NCI-H524 treated with DMSO at 0.1 percent for 48 hours (cell line): ENCODE data around the gene PLIN5.
"Not testable (repeated sequence)": the region's sequence is repeated elsewhere in the genome, so short reads cannot be mapped to it uniquely, and the experiment has no call there.

Experiments
- DNase-seq: peaks from one replicate; lab custom pipeline; 2025; lab: John Stamatoyannopoulos, UW

The PLIN5 gene

DNA sequence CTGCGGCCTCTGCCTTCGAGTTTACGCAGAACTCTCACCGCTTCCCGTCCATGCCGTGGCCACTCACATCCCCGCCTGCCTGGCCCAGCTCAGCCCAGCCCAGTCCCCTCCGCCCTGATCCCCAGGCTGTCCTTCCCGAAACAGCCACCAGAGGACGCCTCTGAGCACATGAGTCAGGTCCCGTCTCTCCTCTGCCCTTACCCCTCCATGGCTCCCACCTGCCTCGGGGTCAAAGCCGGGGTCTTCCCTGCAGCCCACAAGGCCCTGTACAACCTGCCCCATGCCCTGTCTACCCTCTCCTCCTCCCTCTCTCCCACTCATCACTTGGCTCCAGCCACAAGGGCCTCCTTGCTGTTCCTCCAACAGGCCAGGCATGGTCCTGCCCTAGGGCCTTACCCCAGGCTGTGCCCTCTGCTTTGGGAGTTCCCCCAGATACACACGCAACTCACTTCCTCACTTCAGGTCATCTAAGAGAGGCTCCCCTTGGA is 32.6 kb upstream of the PLIN5 start:
- no peak for DNase-seq

- no peak for DNase-seq
Measured at GRCh38 chr19:4566402-4567051, 31.5 kb upstream of the PLIN5 start.

DNA sequence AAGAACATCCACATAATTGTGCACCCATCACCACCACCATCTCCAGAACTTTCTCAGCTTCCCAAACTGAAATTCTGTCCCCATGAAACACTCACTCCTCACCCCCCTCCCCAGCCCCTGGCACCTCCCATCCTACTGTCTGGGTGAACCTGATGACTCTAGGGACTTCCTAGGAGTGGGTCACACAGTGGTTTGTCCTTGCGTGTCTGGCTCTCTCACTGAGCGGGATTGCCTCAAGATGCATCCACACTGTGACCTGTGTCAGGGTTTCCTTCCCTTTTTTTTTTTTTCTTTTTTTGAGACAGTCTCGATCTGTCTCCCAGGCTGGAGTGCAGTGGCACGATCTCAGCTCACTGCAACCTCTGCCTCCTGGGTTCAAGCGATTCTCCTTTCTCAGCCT is 28.5 kb upstream of the PLIN5 start:
- DNase-seq: not testable (repeated sequence)

GRCh38 chr19:4562085-4562484 is 27.1 kb upstream of the PLIN5 start:
- not testable (repeated sequence) for DNase-seq

DNA sequence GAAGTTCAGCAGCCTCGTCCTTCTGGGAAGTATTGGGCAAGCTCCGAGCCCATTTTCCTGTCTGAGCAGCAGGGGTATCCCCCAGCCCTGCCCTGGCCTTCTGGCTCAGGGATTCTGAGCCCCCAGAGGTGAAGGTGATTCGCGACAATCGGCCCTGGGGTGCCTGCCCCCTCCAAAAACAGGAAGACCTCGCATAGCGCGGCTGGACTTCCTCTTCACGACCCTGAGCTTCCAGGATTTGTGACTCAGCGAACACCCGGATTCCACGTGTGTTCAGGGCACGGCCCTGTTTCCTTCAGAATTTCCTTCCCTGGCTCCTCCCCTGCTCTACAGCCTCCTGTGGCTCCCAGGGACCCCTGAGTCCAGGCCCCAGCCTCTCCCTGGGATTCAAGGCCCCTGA is 24.5 kb upstream of the PLIN5 start, which contains the start of gene SEMA6B:
SEMA6B (minus strand) TSS at position 116 of the 400 bp plus-strand sequence. CDS start 1,227 bp downstream, outside the sequence.
- no peak for DNase-seq

DNA sequence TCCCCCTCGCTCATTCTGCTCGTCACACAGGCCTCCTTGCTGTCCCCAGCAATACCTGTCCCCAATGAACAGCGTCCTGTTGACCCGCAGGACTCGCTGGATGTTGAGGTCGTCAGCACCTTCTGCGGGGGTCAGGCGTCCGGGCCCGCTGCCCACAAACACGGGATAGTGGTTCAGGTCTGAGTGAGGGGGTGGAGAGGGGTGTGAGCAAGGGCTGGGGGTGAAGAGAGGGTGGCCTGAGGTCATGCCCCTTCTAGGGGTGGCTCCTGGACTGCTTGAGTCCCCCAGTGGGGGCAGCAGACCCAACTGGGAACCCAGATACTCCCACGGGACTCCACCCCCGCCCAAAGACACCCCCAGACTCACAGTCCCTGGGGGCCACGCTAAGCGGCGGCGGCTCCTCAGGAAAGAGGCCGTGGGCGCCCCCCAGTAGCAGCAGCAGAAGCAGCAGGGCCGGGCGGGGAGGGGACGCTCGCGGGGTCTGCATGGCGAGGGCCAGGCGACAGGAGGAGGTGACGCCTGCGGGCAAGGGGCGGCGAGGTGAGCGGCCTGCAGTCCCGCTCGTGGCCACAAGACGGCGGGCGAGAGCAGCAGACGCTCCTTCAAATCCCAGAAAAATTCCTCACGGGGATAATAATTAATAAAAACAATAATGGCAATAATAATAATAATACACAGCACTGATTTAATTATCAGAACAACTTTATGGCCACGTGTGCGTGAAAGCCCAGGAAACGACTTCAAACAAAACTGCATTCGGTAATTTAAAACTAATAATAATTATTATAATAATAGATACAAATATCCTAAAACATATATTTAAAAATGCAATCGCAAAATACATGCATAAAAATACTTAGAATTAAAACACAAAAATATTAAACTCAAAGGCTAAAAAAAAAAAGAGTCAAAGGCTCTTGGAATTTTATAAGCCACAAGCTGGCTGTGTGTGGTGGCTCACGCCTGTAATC is 23.2 kb upstream of the PLIN5 start:
- DNase-seq: no peak

DNA sequence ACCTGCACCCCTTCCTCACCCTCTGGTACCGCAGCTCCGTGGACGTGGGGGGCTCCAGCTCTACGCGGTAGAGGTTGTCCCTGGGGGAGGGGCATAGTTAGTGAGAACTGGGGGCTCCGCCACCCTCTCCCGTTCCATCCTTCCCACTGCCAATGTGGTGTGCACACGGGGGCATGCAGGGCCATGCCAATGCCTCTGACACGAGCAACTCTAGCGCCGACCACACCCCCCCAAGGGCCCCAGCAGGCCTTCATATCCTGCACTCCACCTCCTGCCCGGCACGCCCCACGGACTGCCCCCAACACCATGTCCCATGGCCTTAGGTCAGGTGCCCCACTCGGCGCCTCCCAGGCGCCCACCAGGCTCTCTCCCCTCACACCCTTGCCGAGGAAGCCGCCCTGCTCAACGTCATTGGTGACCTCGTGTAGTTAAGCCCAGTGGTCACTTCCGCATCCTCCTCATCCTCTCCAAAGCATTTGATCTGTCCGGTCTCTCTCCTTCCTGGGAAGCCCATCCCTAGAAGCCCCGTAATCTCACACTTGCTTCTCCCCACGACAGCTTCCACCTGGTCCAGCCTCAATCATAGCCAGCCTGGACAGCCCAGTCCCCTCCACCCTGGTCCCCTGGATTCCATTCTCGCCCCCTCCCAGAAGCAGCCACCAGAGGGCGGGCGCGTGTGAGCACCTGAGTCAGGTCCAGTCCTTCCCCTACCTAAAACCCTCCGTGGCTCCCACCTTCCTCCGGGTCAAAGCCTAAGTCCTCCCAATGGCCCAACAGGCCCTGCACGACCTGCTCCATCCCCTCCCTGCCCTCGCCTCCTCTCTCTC is 22.3 kb upstream of the PLIN5 start:
- no peak for DNase-seq

GRCh38 chr19:4556597-4557127 is 21.6 kb upstream of the PLIN5 start:
- DNase-seq: no peak

DNA sequence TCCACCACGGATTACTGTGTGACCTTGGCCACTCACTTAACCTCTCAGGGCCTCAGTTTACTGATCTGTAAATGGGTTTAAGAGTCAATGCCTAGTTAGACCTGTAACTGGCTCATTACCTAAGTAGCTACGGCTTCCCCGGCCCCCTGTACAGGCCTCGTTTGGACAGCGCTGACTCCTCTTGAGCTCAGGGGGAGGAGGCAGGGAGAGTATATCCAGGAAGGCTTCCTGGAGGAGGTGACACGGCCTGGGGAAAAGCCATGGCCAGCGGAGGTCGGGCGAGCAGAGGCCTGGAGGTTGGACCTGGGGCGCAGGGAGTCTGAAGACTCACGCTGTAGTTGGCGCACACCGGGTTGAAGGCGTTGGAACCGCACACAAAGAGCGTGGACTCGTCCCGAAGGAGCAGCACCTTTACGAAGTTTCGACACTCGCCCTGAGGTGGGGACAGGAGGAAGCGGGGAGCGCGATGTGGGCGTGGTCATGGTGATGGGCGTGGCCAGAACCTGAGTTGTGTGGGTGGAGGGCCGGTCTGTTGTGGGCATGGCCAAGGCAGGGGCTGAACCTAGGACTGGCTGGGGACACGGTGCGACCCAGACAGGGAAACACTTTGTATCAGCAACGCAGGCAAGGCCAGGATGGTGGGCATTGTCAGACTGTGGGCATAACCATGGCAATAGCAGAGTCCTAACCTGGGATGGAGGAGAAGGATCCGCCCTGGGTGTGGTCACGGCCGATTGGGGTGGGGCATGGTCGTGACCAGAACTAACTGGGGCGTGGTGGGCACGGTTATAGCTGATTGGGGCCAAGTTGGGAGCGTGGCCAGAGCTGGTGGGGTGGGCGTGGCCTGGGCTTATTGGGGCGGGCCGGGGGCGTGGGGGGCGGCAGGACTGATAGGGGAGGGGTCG is 20.9 kb upstream of the PLIN5 start:
- DNase-seq: no peak

GRCh38 chr19:4554717-4555116 is 19.7 kb upstream of the PLIN5 start:
- DNase-seq: no peak

GRCh38 chr19:4553775-4554174 is 18.8 kb upstream of the PLIN5 start:
- DNase-seq: no peak

DNA sequence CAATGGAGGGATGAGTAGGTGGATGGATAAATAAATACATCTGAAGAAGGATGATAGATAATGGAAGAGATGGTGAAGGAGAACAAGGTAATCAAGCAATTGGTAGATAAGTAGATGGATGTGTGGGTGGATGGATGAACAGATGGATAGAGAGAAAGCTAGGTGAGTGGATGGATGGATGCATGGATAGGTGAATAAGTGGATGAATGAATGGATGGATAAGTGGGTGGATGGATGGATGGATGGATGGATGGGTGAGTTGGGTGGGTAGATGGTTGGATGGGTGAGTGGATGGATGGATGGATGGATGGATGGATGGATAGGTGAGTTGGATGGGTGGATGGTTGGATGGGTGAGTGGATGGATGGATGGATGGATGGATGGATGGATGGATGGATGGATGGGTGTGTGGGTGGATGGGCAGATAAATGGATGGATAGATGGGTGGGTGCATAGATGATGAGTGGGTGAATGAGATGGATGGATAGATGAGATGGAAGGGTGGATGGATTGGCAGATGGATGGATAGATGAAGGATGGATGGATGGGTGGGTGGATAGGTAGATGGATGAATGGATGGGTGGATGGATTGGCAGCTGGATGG is 18.2 kb upstream of the PLIN5 start:
- DNase-seq: no peak

- no peak for DNase-seq
Measured at GRCh38 chr19:4552525-4552819, 17.4 kb upstream of the PLIN5 start.

GRCh38 chr19:4550479-4551050 is 15.5 kb upstream of the PLIN5 start:
- DNase-seq: no peak

GRCh38 chr19:4550018-4550417 is 15.0 kb upstream of the PLIN5 start:
- DNase-seq: no peak

DNA sequence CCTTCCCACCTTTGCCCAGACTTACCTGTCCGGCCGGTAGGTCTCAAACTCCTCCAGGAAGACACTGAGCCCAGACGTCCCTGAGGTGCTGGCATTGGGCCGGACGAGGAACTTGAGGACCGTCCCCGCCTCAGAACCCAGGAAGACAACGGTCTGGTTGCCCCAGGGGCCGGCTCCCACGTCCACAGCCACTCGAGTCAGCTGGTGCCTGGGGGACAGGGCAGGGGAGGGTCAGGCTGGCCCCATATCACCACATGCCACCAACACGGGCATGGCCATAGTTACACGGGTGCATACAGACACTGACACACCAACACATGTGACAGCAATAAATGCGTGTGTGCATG is 13.2 kb upstream of the PLIN5 start:
- DNase-seq: no peak

DNA sequence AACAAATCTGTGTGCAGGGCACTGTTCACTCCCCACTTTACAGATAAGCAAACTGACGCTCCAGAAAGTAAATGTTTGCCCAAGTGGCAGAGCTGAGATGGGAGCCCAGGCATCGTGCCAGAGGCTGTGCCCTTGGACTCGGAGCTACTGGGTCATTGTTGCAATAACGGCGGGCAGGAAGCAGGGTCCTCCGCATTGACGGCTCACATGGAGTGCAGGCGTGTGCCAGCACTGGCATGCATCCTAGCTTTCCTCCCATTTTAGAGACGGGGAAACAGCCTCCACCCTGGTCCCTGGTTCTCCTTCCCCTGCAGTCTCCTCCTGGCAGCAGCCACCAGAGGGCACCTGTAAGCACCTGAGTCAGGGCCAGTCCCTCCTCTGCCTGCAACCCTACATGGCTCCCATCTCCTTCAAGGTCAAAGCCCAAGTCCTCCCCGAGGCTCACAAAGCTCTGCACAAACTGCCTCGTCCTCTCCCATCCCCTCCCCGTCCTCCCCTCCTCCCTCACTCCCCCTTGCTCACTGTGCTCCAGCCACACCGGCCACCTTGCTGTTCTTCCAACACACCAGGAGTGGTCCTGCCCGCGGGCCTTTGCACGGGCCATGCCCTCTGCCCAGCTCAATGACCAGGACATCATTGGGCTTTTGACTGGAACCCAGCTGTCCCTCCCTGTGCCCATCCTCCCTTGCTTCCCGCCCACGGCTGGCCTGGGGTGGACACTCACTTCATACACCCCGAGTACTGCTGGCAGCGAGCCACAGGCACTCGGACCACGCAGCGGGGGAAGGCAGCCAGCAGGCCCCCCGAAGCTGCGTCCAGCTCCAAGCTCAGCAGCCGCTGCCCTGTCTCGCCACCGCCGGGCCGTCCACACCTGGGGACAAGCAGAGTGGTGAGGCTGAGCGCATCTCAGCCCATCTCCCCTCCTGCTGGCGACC is 12.5 kb upstream of the PLIN5 start:
- DNase-seq: no peak

DNA sequence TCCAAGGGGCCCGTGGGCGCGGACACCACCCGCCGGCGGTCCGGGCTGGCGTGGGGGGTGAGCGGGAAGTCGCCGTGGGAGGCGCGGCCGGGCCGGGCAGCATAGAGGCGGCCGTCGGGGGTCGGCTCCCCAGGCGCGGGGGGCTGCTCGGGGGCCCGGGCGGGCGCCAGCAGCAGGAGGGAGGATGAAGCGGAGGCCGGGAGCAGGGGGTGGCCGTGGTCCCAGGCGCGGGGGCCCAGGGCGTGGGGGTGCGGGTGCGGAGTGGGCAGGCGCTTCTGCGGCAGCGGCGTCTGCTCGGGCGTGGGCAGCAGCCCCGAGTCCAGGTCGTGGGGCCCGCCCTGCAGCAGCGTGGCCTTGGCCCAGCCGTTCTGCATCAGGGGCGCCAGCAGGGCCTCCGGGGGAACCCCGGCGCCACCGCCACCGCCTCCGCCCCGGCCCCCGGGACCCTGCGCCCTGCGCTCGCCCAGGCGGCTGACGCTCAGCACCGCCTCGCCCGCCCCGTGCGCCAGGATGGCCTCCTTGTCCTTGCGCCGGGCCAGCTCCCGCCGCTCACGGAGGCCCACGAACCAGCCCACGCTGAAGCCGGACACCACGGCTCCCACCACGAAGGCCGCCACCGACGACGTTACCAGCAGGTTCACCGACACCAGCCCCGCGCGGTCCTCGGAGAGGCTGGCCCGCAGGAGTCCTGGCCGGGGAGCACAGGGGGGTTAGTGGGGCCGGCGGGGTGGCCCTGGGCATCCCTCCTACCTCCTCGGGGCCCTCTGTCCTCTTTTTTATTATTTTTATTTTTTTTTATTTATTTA is 9.0 kb upstream of the PLIN5 start:
- DNase-seq: no peak
